Astrocyte (in vitro differentiated cells and primary cell): ENCODE data around the gene PTPN1.

Experiments used
- CTCF ChIP-seq: IDR thresholded peaks from 2 replicates; pipeline ENCODE4 v1.5.1; 2011; ENCODE audit warnings: low read depth, mild to moderate bottlenecking, inconsistent platforms, low read length, moderate library complexity; ENCODE audit not compliant: insufficient read depth
- EZH2 ChIP-seq: IDR thresholded peaks from 2 replicates; pipeline ENCODE4 v1.6.1; 2012; ENCODE audit warnings: mild to moderate bottlenecking, low read length, inconsistent platforms; ENCODE audit not compliant: insufficient read depth

- TF ChIP-seq CTCF (no peak), EZH2 (no peak)
Observed at GRCh38 chr20:50484271-50484976, 25.8 kb upstream of the PTPN1 start.
